ENCODE data around the gene CILP. TPM values are rescaled to one million over a fixed set of nuclear protein-coding genes. Genes with fewer than 3 reads are reported as not detected.

The CILP gene
- total and polyA plus RNA-seq, 2 of the 13 experiments (the other 11 are each of a cell fraction or from before 2014, with no cell fraction given): 0.03 TPM; not detected in 1

DNA sequence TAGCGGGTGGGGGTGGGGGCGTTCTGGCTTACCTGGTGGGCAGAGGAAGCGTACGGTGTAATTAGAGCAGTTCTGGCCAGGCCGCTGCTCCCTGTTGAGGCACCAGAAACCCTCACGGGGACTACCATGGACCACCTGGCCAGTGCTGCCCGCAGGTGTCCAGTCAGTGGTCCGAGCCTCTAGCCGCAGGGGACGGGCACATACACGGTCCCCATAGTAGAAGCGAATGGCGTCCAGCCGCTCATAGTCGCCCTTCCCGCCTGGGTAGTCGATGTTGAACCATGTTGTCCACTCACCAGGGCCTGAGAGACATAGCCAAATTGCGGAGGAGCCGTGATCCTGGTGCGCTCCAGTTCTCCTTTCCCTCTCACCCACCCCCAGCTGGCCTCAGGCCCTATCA lies 4.5 kb downstream of the CILP start:
- 58% methylated on average over 12 of the region's 20 CpGs for WGBS (ENCODE audit: low lambda C conversion rate)
- POLR2A ChIA-PET: no interaction called here
- Histone ChIP-seq H3K4me1 (ENCODE audit: insufficient read depth, low read length) (peaks cover 2% of the 10 kb centered on the region), H3K4me3 (replicated peaks in 1 of 3; ENCODE audit: insufficient read depth in 1 of 3, low read depth in 2 of 3, low read length in 3 of 3) (no peak overlapping the region), H3K9ac (ENCODE audit: insufficient read depth, low read depth, low read length) (no peak overlapping the region), H4K20me1 (ENCODE audit: insufficient read depth, low read length) (no peaks in the 10 kb centered on the region), H3K4me2 (ENCODE audit: low read depth, low read length) (no peak overlapping the region), H3K9me3 (ENCODE audit: low read length) (no peaks in the 10 kb centered on the region), H3K36me3 (replicated peaks in 1 of 2; ENCODE audit: control insufficient read depth in 1 of 2, insufficient read depth in 2 of 2, low read length in 2 of 2) (no peaks in the 10 kb centered on the region), H3K27ac (ENCODE audit: extremely low read length, insufficient read depth, low read length) (no peak overlapping the region), H3K79me2 (ENCODE audit: insufficient read depth, low read length) (no peaks in the 10 kb centered on the region), H3K27me3 (ENCODE audit: control insufficient read depth in 1 of 2, insufficient read depth in 2 of 2, low read length in 2 of 2) (peaks cover 5 to 53% of the 10 kb centered on the region in 2 experiments; a peak in 4 of 5 replicates), H2AFZ (ENCODE audit: low read length) (no peak overlapping the region)
- ATAC-seq (no peak), FAIRE-seq (no peak), DNase-seq (ENCODE audit: low spot score) (no peak)
- TF ChIP-seq ZNF101 (CRISPR knock-in tag; IDR thresholded peaks at IDR 0.05; ENCODE audit: borderline replicate concordance, low read depth) (no peak), KLF15 (CRISPR knock-in tag; IDR thresholded peaks at IDR 0.05; ENCODE audit: borderline replicate concordance) (no peak), THAP11 (CRISPR knock-in tag; IDR thresholded peaks at IDR 0.05) (no peak), ZNF331 (CRISPR knock-in tag; IDR thresholded peaks at IDR 0.05) (no peak), ZNF264 (CRISPR knock-in tag; IDR thresholded peaks at IDR 0.05) (no peak), FOSL1 (CRISPR knock-in tag; IDR thresholded peaks at IDR 0.05; ENCODE audit: borderline replicate concordance) (no peak), ZNF549 (CRISPR knock-in tag; IDR thresholded peaks at IDR 0.05) (no peak), ZNF510 (CRISPR knock-in tag; IDR thresholded peaks at IDR 0.05; ENCODE audit: low read depth) (no peak)
- TF ChIP-seq, protein P1, sequence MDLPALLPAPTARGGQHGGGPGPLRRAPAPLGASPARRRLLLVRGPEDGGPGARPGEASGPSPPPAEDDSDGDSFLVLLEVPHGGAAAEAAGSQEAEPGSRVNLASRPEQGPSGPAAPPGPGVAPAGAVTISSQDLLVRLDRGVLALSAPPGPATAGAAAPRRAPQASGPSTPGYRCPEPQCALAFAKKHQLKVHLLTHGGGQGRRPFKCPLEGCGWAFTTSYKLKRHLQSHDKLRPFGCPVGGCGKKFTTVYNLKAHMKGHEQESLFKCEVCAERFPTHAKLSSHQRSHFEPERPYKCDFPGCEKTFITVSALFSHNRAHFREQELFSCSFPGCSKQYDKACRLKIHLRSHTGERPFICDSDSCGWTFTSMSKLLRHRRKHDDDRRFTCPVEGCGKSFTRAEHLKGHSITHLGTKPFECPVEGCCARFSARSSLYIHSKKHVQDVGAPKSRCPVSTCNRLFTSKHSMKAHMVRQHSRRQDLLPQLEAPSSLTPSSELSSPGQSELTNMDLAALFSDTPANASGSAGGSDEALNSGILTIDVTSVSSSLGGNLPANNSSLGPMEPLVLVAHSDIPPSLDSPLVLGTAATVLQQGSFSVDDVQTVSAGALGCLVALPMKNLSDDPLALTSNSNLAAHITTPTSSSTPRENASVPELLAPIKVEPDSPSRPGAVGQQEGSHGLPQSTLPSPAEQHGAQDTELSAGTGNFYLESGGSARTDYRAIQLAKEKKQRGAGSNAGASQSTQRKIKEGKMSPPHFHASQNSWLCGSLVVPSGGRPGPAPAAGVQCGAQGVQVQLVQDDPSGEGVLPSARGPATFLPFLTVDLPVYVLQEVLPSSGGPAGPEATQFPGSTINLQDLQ (CRISPR knock-in tag; IDR thresholded peaks at IDR 0.05): no peak
- TF ChIP-seq, protein P2, sequence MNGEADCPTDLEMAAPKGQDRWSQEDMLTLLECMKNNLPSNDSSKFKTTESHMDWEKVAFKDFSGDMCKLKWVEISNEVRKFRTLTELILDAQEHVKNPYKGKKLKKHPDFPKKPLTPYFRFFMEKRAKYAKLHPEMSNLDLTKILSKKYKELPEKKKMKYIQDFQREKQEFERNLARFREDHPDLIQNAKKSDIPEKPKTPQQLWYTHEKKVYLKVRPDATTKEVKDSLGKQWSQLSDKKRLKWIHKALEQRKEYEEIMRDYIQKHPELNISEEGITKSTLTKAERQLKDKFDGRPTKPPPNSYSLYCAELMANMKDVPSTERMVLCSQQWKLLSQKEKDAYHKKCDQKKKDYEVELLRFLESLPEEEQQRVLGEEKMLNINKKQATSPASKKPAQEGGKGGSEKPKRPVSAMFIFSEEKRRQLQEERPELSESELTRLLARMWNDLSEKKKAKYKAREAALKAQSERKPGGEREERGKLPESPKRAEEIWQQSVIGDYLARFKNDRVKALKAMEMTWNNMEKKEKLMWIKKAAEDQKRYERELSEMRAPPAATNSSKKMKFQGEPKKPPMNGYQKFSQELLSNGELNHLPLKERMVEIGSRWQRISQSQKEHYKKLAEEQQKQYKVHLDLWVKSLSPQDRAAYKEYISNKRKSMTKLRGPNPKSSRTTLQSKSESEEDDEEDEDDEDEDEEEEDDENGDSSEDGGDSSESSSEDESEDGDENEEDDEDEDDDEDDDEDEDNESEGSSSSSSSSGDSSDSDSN (CRISPR knock-in tag; IDR thresholded peaks at IDR 0.05): no peak
- TF ChIP-seq, protein P3, sequence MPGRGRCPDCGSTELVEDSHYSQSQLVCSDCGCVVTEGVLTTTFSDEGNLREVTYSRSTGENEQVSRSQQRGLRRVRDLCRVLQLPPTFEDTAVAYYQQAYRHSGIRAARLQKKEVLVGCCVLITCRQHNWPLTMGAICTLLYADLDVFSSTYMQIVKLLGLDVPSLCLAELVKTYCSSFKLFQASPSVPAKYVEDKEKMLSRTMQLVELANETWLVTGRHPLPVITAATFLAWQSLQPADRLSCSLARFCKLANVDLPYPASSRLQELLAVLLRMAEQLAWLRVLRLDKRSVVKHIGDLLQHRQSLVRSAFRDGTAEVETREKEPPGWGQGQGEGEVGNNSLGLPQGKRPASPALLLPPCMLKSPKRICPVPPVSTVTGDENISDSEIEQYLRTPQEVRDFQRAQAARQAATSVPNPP (CRISPR knock-in tag; IDR thresholded peaks at IDR 0.05): no peak
- CTCF ChIA-PET (ENCODE audit: low intra/inter-chr PET ratio, low total read pairs): no interaction called here
- intact Hi-C loops (cut with micrococcal nuclease; ENCODE audit: unreplicated experiment) (no loop called here), in situ Hi-C loops (cut with HindIII; ENCODE audit: extremely low pct_ligation_motif_present, low pct_unique_long_range_greater_than_20kb) (no loop called here)
- no TSS peak for BruUV-seq (replicated peaks)
